GM18517 (cell line): ENCODE data around the gene STK32B.
"Not testable (repeated sequence)": the region's sequence is repeated elsewhere in the genome, so short reads cannot be mapped to it uniquely, and the experiment has no call there.

Source experiments
- ATAC-seq: cut with Tn5 transposase; IDR thresholded peaks from one replicate; pipeline ENCODE4 v1.9.1; 2021; ENCODE audit warnings: mild to moderate bottlenecking, moderate library complexity; ENCODE audit not compliant: unreplicated experiment

STK32B gene

DNA sequence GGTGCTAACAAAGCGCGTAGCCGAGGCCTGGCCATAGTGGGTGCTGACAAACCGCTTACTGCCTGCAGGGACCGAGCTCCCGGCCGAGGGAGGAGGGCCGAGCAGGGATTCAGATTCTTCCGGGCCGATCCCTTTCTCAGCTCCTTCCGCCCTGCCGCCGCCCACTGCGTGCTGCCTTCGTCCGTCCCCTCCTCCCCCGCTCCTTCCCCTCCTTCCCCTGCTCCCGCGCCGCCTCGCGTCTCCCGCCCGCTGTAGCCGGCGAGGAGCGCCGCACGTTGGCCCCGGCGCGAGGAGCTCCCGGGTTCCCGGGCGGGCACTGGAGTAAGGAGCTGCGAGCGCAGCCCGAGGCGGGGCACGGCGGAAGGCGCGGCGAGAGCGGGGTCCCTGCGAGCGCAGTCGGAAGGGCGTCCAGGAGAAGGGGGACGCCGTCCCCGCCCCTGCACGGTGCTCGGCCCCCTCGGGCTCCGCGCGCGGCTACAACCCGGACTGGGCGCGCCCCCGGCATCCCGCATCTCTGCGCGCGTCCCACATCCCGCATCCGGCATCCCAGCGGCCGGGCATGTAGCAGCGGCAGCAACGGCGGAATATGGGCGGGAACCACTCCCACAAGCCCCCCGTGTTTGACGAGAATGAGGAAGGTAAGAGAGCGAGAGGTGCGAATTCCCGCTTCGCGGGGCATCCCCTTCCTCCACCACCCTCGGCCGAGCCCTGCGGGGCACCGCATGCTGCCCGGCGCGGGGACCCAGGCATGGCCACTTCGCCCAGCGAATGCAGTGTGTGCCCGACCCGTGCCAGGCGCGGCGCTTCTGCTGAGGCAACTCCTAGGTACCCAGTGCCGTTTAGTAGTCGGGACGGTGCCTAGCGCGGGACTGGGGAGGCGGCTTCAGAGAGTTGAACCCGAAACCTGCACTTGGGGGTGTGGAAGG is at the start of gene STK32B:
Gene STK32B, plus strand, starts transcription at position 203 of the 926 bp plus-strand sequence.
- ATAC-seq: no peak

- not testable (repeated sequence) for ATAC-seq
Measured at GRCh38 chr4:5001641-5002040, 49.6 kb upstream of the STK32B start.

DNA sequence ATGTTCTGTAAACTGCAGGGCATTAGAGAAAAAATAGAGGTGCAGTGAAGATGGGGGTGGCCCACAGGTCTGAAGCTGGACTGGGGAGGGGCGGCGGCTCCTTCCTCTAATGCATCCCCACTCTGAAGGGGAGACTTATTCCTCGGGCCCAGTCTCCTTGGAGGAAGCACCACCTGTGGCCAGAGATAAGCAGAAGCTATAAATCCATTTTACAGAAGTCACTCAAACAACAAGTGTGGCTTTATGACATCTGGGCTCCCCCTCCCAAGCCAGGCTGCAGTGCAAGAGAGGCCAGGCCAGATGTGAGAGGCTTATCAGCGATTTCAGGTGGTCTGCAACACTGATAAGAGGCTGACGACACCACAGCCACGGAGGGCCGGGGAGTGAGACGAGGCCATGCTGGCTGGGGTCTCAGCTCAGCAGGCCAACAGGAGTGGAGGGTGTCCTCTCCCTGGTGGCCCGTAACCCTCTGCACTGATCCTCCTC is 47.9 kb upstream of the STK32B start:
- no peak for ATAC-seq

- no peak for ATAC-seq
Measured at GRCh38 chr4:5003918-5004317, 47.4 kb upstream of the STK32B start.

GRCh38 chr4:5004496-5004895 is 46.8 kb upstream of the STK32B start:
- ATAC-seq: no peak

GRCh38 chr4:5006932-5007331 is 44.3 kb upstream of the STK32B start:
- not testable (repeated sequence) for ATAC-seq

GRCh38 chr4:5009796-5010195 is 41.5 kb upstream of the STK32B start:
- no peak for ATAC-seq

DNA sequence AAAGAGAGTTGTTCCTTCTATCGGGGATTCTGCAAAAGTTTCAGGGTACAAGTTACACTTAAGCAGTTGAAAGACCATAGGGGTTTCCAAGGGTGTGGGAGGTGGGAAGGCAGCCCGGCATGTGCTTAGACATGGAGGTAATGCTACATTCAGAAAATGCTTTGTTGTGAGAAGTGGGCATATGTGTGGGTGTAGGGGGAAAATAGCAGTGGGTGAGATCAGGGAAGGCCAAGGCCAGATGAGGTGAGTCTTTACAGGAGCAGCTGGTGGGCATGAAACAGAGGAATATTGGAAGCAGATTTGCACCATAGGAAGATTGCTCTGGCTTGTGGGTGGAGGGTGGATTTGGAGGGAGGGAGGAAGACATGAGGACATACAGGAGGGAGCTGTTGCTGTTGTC is 40.3 kb upstream of the STK32B start:
- no peak for ATAC-seq

DNA sequence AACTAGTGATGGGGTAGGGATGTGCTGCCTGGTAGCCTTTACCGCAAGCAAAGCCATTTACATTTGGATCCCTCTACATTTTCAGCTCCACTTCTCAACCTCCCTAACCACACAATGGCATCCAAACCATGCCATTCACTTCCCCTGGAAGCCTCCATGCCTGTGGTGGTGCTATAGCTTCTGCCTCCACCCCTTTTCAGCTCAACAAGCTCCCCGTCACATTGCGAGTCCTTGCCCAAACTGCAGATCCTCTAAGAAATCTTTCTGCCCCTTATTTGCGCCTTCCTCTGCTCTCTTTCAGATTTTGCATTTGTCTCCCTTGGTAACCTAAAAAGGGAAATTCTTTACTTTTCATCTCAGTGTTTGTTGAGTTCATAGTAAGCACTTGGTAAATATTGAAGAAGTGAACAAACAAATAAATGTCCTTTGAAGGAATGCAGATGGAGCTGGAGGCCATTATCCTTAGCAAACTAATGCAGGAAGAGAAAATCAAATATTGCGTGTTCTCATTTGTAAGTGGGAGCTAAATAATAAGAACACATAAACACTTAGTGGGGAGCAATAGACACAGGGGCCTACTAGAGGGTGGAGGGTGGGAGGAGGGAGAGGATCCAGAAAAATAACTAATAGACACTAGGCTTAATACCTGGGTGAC is 38.9 kb upstream of the STK32B start:
- no peak for ATAC-seq

DNA sequence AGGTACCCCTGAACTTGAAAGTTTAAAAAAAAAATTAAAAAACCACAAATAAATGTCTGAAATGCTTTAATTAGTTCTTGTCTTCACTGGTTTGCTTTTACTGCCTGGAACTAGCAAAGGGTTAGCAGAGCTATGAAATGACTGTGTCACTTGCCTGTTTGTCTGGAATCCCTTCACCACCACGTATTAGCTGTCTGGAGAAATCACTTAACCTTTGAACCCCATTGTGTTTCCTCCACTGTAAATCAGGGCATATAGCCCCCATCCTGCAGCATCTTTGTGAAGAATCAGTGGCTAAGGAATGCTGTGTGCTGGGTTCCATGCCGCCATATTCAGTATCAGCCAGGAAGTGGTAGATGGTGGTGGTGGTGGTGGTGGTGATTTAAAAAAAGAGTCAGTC is 38.3 kb upstream of the STK32B start:
- ATAC-seq: no peak

DNA sequence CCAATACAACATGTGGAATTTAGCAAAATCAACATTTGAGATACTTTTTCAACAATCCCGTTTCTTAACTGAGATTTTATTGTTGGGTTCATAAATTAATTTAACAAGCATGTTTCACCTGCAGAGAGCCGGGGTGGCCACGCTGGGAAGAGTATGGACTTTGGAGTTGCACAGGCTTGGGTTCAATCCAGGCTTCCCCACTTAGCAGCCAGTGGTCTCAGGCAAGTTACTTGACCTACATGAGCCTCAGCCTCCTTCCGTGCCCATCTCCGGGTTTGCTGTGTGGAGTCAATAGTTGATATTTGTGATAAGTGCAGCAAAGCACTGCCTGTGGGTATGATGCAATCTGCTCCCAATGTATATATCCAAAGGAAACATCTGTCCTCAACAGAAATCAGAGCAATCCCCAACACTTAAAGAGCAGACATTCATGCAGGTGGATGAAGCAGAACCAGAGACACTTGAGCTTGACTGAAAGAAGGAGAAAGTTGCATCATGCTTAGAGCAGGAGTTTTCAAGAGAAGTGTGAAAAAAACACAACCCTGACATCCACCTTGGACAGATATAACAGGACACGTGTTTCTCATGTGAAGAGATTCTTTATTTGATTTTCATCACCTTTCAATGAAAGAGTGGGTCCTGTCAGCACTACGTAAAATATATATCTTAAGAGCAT is 37.1 kb upstream of the STK32B start:
- no peak for ATAC-seq

- ATAC-seq: no peak
Measured at GRCh38 chr4:5018096-5018495, 33.2 kb upstream of the STK32B start.

GRCh38 chr4:5018603-5019002 is 32.7 kb upstream of the STK32B start:
- no peak for ATAC-seq

GRCh38 chr4:5019274-5019673 is 32.0 kb upstream of the STK32B start, which contains the start of gene CYTL1:
CYTL1 (minus strand) TSS chr4:5019458; CDS start chr4:5019445, 13 bp downstream.
- no peak for ATAC-seq

DNA sequence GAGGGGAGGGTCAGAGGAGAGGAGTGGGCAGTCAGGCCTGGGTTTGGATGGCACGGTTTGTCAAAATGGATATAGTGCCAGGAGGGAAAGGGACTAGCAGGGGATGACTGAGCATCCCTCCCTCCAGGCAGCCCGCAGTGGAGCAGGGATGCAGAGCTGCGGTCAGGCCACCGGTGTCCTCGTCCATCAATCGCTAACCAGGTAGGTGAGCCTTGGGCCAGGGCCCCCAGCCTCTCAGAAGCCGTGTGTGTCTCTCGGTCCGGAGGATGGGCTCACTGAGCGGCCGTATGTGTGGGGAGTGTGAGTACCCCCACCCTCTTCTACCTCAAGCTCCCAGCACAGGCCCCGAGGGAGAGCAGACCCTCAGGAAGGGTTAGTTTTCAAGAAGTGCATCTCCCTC is 31.5 kb upstream of the STK32B start:
- ATAC-seq: no peak

- no peak for ATAC-seq
Measured at GRCh38 chr4:5020341-5020740, 30.9 kb upstream of the STK32B start.

DNA sequence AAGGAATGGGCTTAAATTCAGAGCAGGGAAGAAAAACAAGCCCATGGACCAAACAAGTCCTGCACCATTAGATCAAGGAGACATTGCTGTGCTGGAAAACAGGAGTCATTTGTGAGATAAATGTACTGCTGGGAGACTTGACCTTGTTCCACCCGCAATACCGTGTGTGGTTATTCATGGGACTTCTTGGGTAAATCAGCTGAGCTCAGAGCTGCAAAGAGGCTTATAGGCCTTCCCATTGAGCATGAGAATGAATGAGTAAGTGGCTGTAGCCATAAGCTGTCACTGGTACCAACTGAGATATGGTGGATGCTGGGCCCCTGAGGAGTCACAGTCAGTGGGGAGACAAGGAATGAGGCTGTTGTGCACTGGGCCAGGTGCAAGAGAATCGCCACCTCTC is 29.7 kb upstream of the STK32B start:
- ATAC-seq: no peak

DNA sequence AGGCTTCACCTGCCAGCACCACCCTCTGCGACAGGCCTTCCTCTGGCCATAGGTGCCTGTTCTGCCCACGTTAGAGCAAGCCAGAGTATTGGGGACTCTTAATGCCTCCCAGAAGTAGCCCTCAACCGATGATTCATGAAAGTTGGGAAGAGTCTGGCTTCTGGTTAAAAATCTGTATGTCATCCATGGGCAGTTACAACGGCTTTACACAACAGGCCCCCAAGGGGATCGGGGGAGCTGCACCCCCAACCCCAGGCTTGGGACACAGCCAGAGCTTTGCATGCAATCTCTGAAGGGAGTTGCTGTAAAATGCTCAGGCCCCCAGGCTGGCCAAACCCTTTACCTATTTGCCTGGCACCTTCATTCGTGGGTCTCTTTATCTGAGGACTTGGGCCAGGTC is 26.6 kb upstream of the STK32B start:
- no peak for ATAC-seq

DNA sequence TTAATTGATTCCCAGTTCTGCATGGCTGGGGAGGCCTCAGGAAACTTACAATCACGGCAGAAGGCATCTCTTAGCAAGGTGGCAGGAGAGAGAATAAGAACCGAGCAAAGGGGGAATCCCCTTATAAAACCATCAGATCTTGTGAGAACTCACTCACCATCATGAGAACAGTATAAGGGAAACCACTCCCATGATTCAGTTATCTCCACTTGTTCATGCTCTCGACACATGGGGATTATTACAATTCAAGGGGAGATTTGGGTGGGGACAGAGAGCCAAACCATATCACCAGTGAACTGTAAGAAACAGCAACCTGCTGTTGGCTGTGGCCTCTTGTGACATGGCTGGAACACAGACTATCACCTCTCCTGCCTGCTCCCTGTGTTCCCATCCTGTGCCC is 24.9 kb upstream of the STK32B start:
- no peak for ATAC-seq

DNA sequence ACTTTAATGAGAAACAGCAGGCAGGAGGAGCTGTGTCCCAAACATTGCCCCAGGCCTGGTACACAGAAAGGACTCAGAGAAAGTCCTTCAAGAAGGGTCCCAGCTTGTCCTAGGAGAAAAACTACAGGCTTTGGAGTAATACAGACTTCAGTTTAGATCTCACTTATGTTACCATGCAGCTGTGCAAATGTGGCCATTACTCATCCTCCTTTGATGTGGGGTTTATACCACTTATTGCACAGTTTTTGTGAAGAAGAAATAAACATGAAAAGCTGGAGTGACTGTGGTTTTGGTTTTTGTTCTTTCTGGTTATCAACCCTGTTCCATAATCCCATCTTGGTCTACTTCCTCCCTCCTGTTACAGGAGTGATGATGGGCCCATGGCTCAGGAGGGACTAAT is 23.9 kb upstream of the STK32B start:
- ATAC-seq: no peak

DNA sequence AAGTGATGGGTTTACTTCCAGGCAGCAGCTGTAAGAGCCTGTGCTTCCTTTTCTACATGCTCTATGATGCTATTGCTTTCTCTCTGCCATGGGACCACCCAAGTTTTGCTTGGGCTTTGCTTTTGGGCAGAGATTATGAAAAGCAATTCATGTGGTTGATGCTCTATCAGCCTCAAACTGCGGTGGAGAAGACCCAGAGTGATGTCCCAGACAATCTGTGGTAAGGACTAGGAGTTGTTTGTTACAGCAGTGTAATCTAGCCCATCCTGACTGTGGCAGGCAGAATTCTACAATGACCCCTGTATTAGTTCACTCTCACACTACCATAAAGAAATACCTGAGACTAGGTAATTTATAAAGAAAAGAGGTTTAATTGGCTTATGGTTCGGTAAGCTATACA is 22.8 kb upstream of the STK32B start:
- ATAC-seq: no peak
